ENCODE data around the gene USP48.

Gene USP48

GRCh38 chr1:21659924-21660326 is 123.0 kb downstream of the USP48 start:
- no peak for TF ChIP-seq CTCF (IDR thresholded peaks at IDR 0.05)
- intact Hi-C loops (cut with DNase I; ENCODE audit: low total_unique reads): no loop called here
- Histone ChIP-seq H3K9me3 (no peaks in the 10 kb centered on the region), H3K4me3 (no peak overlapping the region), H3K36me3 (no peaks in the 10 kb centered on the region), H3K27me3 (peaks cover 0 to 63% of the 10 kb centered on the region in 2 donors), H3K27ac (no peak overlapping the region), H3K4me1 (peaks cover 0 to 15% (median 2%) of the 10 kb centered on the region in 4 donors)
- peak in 1 of 2 donors; percentile 38 for DNase-seq

- no peaks in the 10 kb centered on the region for H3K9me3 ChIP-seq
- intact Hi-C loops (cut with DNase I; ENCODE audit: low total_unique reads): no loop called here
- DNase-seq: peak; percentile 60 to 79
- TF ChIP-seq CTCF (IDR thresholded peaks at IDR 0.05): peak; percentile 83 to 92
- no peak overlapping the region for H3K27ac ChIP-seq
- H3K4me1 ChIP-seq: peaks cover 0 to 15% (median 2%) of the 10 kb centered on the region in 4 donors
- peaks cover 0 to 58% of the 10 kb centered on the region in 2 donors for H3K27me3 ChIP-seq
- no peak overlapping the region for H3K4me3 ChIP-seq
- H3K36me3 ChIP-seq: no peaks in the 10 kb centered on the region
These were observed 123.6 kb downstream of the USP48 start for GRCh38 chr1:21659099-21659923.

GRCh38 chr1:21657456-21658190 is 125.3 kb downstream of the USP48 start:
- no peak overlapping the region for H3K27ac ChIP-seq
- H3K4me3 ChIP-seq: no peak overlapping the region
- DNase-seq: no peak
- no peak for TF ChIP-seq CTCF (IDR thresholded peaks at IDR 0.05)
- peaks cover 0 to 42% of the 10 kb centered on the region in 2 donors for H3K27me3 ChIP-seq
- H3K9me3 ChIP-seq: no peaks in the 10 kb centered on the region
- intact Hi-C loops (cut with DNase I; ENCODE audit: low total_unique reads): no loop called here
- H3K36me3 ChIP-seq: no peaks in the 10 kb centered on the region
- H3K4me1 ChIP-seq: peaks cover 0 to 15% (median 2%) of the 10 kb centered on the region in 4 donors

GRCh38 chr1:21655748-21656147 is 127.2 kb downstream of the USP48 start:
- intact Hi-C loops (cut with DNase I; ENCODE audit: low total_unique reads): no loop called here
- Histone ChIP-seq H3K4me1 (peaks cover 0 to 29% (median 13%) of the 10 kb centered on the region in 4 donors), H3K27me3 (peaks cover 0 to 40% of the 10 kb centered on the region in 2 donors), H3K36me3 (no peaks in the 10 kb centered on the region), H3K27ac (no peak overlapping the region), H3K9me3 (no peaks in the 10 kb centered on the region), H3K4me3 (no peak overlapping the region)
- DNase-seq: no peak
- no peak for TF ChIP-seq CTCF (IDR thresholded peaks at IDR 0.05)

GRCh38 chr1:21655259-21655658 is 127.7 kb downstream of the USP48 start:
- no peak overlapping the region for H3K4me3 ChIP-seq
- no peaks in the 10 kb centered on the region for H3K9me3 ChIP-seq
- no peak for TF ChIP-seq CTCF (IDR thresholded peaks at IDR 0.05)
- no peak for DNase-seq
- intact Hi-C loops (cut with DNase I; ENCODE audit: low total_unique reads): no loop called here
- peaks cover 0 to 34% (median 13%) of the 10 kb centered on the region in 4 donors for H3K4me1 ChIP-seq
- H3K27ac ChIP-seq: no peak overlapping the region
- H3K36me3 ChIP-seq: no peaks in the 10 kb centered on the region
- H3K27me3 ChIP-seq: peaks cover 0 to 40% of the 10 kb centered on the region in 2 donors
